Activated CD8-positive, alpha-beta memory T cell treated with anti-CD3 and anti-CD28 coated beads for 24 hours (primary cell): ENCODE measurements around the gene NELL1.

Experiments used
- DNase-seq: peaks from one replicate; pipeline ENCODE4 v3.0.0-alpha.2; 2020

Gene NELL1

DNA sequence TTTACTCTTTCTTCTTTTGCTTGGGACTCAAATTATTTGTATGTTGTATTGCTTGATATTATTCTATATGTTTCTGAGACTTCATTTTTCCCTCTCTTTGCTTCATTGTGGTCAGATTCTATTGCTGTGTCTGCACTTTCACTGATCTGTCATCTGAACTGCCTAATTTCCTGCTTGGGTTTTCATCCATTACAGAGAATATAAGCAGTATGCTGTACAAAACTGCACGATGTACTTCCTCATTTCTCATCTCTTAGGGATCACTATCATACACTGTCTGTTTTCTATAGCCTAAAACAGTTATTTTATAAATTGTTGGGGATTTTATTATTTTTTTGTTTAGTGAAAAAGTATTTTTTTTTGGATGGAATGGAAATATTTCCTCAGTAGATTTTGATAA lies 786.8 kb downstream of the NELL1 start:
- no peak for DNase-seq

GRCh38 chr11:21460082-21460481 lies 790.7 kb downstream of the NELL1 start:
- no peak for DNase-seq

DNA sequence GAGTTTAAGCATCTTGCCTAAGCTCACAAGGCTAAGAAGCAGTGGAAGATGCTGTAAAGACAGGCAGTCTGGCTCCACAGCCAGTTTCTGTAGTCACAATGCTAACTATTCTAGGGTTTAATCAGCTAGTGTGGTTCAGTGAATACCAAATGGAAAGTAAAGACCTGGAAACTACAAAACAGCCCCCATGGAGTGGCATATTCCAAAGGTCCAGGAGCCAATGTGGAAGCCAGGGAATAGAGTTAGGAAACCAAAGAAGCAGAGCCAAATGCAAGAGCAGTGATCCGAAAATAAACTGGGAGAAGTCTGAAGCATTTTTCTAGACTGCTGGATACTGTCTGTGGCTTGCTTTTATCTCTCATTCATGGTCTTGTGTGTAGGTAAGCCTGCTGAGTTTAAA lies 792.3 kb downstream of the NELL1 start:
- no peak for DNase-seq

DNA sequence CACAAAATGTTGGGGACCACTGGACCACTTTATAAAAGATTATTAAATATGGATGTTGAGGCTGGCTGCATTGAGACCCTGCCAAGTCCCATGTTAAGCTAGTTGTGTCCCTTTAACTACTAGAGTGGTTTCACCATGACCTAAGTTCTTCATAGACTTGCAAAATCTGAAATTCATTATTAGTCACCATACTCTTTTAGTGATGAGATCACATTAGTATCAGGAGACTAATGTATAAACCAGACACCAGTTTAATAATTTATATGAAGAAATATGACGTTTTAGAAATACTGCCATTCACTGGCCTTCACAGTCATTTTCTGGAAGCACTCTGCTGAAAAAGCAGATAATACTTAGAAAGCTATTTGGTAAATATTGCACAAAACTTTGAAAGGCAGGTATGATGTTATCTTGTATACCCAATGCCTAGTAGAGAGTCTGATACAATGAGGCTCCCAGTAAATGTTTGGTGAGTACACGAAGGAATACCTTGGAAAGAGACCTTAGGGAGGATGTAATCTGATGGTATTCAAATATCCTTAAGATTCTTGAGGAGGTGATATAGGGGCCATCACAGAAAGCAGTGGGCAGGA lies 795.3 kb downstream of the NELL1 start:
- no peak for DNase-seq

DNA sequence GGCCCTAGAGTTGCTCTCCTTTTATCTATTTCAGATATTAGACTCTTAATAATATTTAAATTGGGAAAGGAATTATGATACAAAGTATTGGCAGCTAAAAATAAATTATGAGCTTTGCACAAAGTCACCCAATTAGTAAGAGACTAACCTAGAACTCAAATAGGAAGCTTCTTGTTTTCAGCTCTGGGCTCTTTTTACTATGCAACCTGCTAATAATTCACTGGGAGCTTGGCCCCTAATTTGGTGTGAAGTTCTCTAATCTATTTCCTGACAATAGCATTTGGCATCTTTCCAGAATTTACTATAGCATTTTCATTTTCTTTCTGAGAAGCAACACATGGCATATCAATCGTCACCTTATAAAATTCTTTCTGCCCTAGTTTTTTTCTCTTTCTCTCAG lies 795.8 kb downstream of the NELL1 start:
- DNase-seq, result no peak

GRCh38 chr11:21465920-21466319 lies 796.5 kb downstream of the NELL1 start:
- DNase-seq, result no peak

DNA sequence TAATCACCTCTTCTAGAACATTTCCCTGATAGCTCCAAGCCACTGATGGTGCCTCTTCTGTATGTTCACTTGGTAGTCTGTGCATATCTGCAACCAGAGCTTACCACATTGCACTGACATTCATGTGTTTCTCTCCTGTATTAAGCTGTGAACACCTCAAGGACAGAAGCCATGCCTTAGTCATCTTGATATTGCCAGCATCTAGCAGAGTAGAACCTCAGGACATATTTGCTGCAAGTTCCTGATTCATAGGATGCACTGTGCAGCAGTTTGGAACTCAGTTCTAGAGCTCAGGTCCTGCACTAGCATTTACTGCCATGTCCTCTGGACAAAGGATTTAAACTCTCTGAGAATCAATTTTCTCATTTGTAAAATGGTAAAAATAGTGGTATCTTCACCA lies 801.1 kb downstream of the NELL1 start:
- DNase-seq, result no peak

- DNase-seq, result no peak
Observed at GRCh38 chr11:21472261-21472660, 802.9 kb downstream of the NELL1 start.

- no peak for DNase-seq
Observed at GRCh38 chr11:21474529-21474928, 805.1 kb downstream of the NELL1 start.

DNA sequence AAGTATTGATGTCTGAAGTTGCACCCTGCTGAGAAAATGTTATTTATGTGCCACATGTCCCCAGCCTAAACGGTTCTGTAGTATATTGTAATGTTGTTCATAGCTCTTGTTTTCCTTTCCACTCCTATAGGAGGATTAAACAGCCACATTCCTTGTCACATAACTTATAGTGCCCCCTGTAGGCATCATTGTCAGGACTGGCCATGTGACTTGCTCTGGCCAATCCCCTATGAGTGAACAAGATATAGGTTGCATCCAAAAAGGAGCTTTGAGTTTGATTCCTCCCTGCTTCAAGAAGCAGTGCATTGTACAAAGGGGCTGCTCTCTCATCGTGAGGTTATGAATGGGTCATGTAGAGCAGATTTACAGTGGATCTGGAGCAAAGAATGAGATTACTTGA lies 805.9 kb downstream of the NELL1 start:
- no peak for DNase-seq

DNA sequence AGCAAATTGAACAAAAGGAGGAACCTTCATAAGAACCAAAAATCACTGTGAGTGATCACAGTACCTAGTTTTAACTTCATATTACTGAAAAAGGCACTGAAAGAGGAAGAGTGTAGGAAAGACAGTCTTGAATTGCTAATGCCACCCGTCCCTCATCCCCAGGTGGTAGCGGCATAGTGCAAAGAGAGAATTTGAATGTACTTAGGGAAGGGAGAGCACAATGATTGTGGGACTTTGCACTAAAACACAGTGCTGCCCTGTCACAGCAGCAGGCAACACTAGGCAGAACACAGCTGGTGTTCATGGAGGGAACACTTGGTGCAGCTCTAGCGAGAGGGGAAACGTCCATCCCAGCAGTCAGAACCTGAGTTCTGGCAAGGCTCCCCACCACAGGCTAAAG lies 807.2 kb downstream of the NELL1 start:
- no peak for DNase-seq

DNA sequence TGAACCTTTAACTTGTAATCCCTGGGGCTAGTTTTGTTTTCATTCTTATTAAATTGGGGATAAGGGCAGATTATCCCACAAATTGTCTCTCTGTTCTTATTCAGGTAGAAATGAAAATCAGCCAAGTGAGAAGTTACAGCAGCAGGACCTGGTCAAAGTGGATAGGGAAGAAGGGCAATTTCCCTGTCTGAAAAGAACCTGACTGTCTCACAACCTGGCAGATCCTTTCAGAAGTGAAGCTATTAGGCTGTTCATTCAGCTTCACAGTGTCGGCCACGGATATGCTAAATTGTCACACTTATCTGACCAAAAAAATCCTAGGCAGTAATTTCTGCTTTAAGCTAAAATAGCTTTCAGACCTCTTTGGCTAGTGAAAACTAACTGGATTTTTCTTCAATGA lies 810.9 kb downstream of the NELL1 start:
- DNase-seq, result no peak

- DNase-seq, result no peak
Observed at GRCh38 chr11:21481255-21481654, 811.9 kb downstream of the NELL1 start.

DNA sequence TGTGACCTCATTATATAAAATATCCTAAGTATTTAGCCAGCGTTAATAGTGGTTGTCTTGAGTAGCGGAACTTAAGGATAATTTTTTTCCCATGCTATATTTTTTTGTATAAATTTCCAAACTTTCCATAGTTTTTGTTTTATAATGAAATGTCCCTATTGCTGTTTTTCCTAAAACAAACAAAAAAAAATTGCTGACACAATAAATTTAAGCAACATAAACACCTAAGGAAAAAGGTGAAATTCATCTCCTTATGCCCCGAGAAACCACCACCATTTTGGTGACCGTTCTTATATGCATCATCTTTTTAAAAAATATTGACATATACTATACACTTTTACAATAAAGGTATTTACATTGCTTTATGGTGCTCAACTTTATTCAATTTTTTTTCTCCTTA lies 814.7 kb downstream of the NELL1 start:
- no peak for DNase-seq

- no peak for DNase-seq
Observed at GRCh38 chr11:21485006-21485405, 815.6 kb downstream of the NELL1 start.

DNA sequence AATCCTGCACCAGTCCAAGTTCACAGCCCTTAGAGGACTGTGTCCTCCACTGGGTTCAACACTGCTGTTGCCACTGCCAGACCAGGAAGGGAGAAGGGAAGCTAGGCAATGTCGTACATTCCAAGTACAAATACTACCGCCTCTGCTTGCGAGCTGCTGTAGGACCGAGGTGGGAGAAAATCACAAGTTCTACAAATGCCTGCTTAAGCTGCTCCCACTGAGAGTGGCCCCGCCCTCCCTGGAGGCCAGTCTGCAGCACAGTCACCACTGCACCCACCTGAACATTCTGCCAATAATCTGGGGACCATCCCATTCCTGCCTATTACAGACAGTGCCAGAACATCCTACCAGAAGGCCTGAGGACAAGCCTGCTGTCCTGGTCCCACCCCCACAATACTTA lies 816.0 kb downstream of the NELL1 start:
- no peak for DNase-seq

GRCh38 chr11:21489416-21490115 lies 820.2 kb downstream of the NELL1 start:
- DNase-seq, result no peak

DNA sequence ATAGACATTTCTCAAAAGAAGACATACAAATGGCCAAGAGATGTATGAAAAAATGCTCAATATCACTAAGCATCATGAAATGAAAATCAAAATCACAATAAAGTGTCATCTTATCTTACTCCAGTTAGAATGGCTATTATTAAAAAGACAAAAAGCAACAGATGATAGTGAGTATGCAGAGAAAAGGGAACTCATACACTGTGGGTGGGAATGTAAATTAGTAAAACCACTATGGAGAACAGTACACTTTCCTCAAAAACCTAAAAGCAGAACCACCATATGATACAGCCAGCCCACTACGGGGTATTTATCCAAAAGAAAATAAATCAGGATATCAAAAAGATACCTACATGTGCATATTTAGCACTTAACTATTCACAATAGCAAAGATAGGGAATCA lies 823.5 kb downstream of the NELL1 start:
- no peak for DNase-seq

DNA sequence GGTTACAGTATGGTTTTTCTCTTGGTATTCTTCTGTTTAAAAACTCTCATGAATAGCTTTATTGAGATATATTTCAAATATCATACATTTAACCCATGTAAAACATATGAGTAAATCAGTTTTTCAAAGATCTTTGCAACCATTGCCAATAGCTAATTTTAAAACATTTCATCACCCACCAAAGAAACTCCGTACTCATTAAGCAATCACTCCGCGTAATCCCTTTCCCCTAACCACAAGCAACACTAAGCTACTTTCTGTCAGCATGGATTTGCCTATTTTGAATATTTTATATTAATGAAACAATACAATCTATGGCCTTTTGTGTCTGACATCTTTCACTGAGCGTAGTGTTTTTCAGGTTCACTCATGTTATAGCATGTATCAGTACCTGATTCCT lies 825.6 kb downstream of the NELL1 start:
- DNase-seq, result no peak

GRCh38 chr11:21495879-21496278 lies 826.5 kb downstream of the NELL1 start:
- DNase-seq, result no peak

DNA sequence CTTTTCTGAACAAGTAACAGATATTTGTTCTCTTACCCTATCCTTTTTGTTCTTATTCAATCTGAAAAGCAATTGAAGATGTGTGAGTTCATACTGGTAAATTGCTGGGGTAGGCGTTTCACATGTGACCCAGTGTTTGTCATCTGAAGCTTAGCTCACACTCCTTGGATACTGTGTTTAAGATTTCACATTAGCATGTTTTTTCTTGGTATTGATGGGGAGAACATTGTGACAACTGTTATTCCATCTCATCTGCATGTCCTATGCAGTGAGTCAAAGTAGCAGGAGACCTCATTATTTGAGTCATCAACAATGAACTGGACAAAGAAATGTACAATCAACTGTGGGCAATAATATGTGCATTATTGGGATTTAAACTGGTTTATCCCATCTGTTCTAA lies 831.9 kb downstream of the NELL1 start:
- no peak for DNase-seq

- no peak for DNase-seq
Observed at GRCh38 chr11:21505070-21505469, 835.7 kb downstream of the NELL1 start.

GRCh38 chr11:21511835-21512440 lies 842.6 kb downstream of the NELL1 start:
- DNase-seq, result peak; percentile 53

- DNase-seq, result no peak
Observed at GRCh38 chr11:21514316-21514715, 844.9 kb downstream of the NELL1 start.

DNA sequence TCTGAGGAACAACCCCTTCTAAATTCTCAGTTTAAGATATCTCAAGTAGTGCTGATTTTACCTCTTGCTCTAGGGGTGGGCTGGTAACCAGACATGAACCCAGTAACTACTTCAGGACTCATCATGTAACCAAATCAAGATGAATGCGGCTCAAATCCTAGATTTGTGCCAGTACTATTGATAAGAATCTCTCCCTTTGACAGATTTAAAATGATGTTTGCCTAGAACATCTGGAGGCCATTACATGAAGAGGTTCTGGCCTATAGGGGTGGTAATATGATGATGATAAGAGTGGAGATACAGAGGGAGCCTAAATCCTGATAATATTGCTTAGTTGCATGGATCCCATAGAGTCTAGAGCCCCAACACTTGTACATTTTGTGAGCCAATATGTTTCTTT lies 850.9 kb downstream of the NELL1 start:
- DNase-seq, result no peak
